WTC11 (cell line): Measurements from ENCODE around the gene NKX2-4. TPM values are rescaled to one million over a fixed set of nuclear protein-coding genes. Genes with fewer than 3 reads are reported as not detected.

ENCODE experiments used
- ATAC-seq: fragments of 200-7000 bp; cut with Tn5 transposase; 2 replicates; pipeline ENCODE4 v1.10.0; 2021; ENCODE audit warnings: mild to moderate bottlenecking, moderate library complexity
- CTCF ChIA-PET: fragments of 300-600 bp; sonication (Branson Sonifier 250); formaldehyde crosslinking; loops from one replicate; lab custom pipeline; 2021; ENCODE audit warnings: antibody characterized with exemption; lab: Charles Lee
- POLR2A ChIA-PET: fragments of 350-600 bp; sonication (Branson Sonifier 250); formaldehyde crosslinking; loops from one replicate; lab custom pipeline; 2021; ENCODE audit warnings: antibody characterized with exemption; lab: Charles Lee
- DNase-seq: peaks from one replicate; pipeline ENCODE4 v3.0.0; 2021; ENCODE audit warnings: low spot score
- H3K27ac Mint-ChIP-seq: 2 replicates; pipeline ENCODE4 v1.8.0; 2021; ENCODE audit warnings: mixed read lengths
- H3K27me3 Mint-ChIP-seq: 2 replicates; pipeline ENCODE4 v1.8.0; 2021; ENCODE audit warnings: low read depth, mild to moderate bottlenecking, moderate library complexity, mixed read lengths
- H3K36me3 Mint-ChIP-seq: 2 replicates; pipeline ENCODE4 v1.8.0; 2021; ENCODE audit warnings: mixed read lengths
- H3K4me1 Mint-ChIP-seq: 2 replicates; pipeline ENCODE4 v1.8.0; 2022; ENCODE audit warnings: mixed read lengths
- H3K4me3 Mint-ChIP-seq: 2 replicates; pipeline ENCODE4 v1.8.0; 2021; ENCODE audit warnings: mild to moderate bottlenecking, moderate library complexity, mixed read lengths
- H3K9me3 Mint-ChIP-seq: 2 replicates; pipeline ENCODE4 v1.8.0; 2021; ENCODE audit warnings: mixed read lengths
- CBFB ChIP-seq: sonication (generic); formaldehyde crosslinking; IDR thresholded peaks from 2 replicates; pipeline ENCODE4 v1.8.1; 2022; ENCODE audit warnings: mild to moderate bottlenecking, low read depth, missing genetic modification reagents
- EMX1 ChIP-seq: fragments of 250-450 bp; sonication (Bioruptor Pico); IDR thresholded peaks from 2 replicates; pipeline ENCODE4 v1.8.0; 2021; ENCODE audit warnings: mild to moderate bottlenecking
- JAZF1 ChIP-seq: fragments of 250-450 bp; sonication (Bioruptor Pico); IDR thresholded peaks from 2 replicates; pipeline ENCODE4 v1.9.0; 2021; ENCODE audit warnings: moderate library complexity, mild to moderate bottlenecking, inconsistent platforms
- JUN ChIP-seq: sonication (generic); formaldehyde crosslinking; IDR thresholded peaks from 2 replicates; pipeline ENCODE4 v1.8.0; 2023; ENCODE audit warnings: mild to moderate bottlenecking, missing genetic modification reagents
- KAT7 ChIP-seq: sonication (generic); formaldehyde crosslinking; IDR thresholded peaks from 2 replicates; pipeline ENCODE4 v1.8.1; 2023; ENCODE audit warnings: missing genetic modification reagents, mild to moderate bottlenecking, borderline replicate concordance
- MYBL2 ChIP-seq: sonication (generic); formaldehyde crosslinking; IDR thresholded peaks from 2 replicates; pipeline ENCODE4 v1.8.1; 2023; ENCODE audit warnings: mild to moderate bottlenecking, moderate library complexity, missing genetic modification reagents
- OVOL2 ChIP-seq: fragments of 250-450 bp; sonication (Bioruptor Pico); IDR thresholded peaks from 2 replicates; pipeline ENCODE4 v1.9.0; 2021; ENCODE audit warnings: mild to moderate bottlenecking, borderline replicate concordance
- SP1 ChIP-seq: sonication (generic); formaldehyde crosslinking; conservative IDR thresholded peaks from 2 replicates; pipeline ENCODE4 v1.8.1; 2022; ENCODE audit warnings: missing genetic modification reagents
- ZNF232 ChIP-seq: sonication (generic); formaldehyde crosslinking; IDR thresholded peaks from 2 replicates; pipeline ENCODE4 v1.8.0; 2022; ENCODE audit warnings: mild to moderate bottlenecking, missing genetic modification reagents
- ZNF263 ChIP-seq: sonication (generic); formaldehyde crosslinking; IDR thresholded peaks from 2 replicates; pipeline ENCODE4 v1.8.1; 2022; ENCODE audit warnings: low read depth, mild to moderate bottlenecking, moderate library complexity, missing genetic modification reagents
- ZNF317 ChIP-seq: sonication (generic); formaldehyde crosslinking; IDR thresholded peaks from 2 replicates; pipeline ENCODE4 v1.8.1; 2023; ENCODE audit warnings: low read depth, mild to moderate bottlenecking, moderate library complexity, missing genetic modification reagents, borderline replicate concordance
- total RNA-seq: library from RNA; stranded (reverse); gene quantifications from 3 replicates; pipeline ENCODE4 v1.2.3, GENCODE V29; 2021
- TF ChIP-seq, protein P1 (sequence below): sonication (generic); formaldehyde crosslinking; IDR thresholded peaks from 2 replicates; pipeline ENCODE4 v1.8.1; 2023; ENCODE audit warnings: mild to moderate bottlenecking, missing genetic modification reagents
- TF ChIP-seq, protein P2 (sequence below): sonication (generic); formaldehyde crosslinking; IDR thresholded peaks from 2 replicates; pipeline ENCODE4 v1.8.1; 2023; ENCODE audit warnings: mild to moderate bottlenecking, moderate library complexity, missing genetic modification reagents
- TF ChIP-seq, protein P3 (sequence below): sonication (generic); formaldehyde crosslinking; IDR thresholded peaks from 2 replicates; pipeline ENCODE4 v1.8.1; 2023; ENCODE audit warnings: mild to moderate bottlenecking, missing genetic modification reagents
- TF ChIP-seq, protein P4 (sequence below): sonication (generic); formaldehyde crosslinking; IDR thresholded peaks from 2 replicates; pipeline ENCODE4 v1.8.0; 2022; ENCODE audit warnings: missing genetic modification reagents
- TF ChIP-seq, protein P5 (sequence below): sonication (generic); formaldehyde crosslinking; IDR thresholded peaks from 2 replicates; pipeline ENCODE4 v1.8.0; 2022; ENCODE audit warnings: mild to moderate bottlenecking, missing genetic modification reagents
- TF ChIP-seq, protein P6 (sequence below): sonication (generic); formaldehyde crosslinking; IDR thresholded peaks from 2 replicates; pipeline ENCODE4 v1.8.0; 2022; ENCODE audit warnings: mild to moderate bottlenecking, missing genetic modification reagents

Gene NKX2-4
- total RNA-seq, 1 experiment from 2014 or later, result 0.07 TPM

DNA sequence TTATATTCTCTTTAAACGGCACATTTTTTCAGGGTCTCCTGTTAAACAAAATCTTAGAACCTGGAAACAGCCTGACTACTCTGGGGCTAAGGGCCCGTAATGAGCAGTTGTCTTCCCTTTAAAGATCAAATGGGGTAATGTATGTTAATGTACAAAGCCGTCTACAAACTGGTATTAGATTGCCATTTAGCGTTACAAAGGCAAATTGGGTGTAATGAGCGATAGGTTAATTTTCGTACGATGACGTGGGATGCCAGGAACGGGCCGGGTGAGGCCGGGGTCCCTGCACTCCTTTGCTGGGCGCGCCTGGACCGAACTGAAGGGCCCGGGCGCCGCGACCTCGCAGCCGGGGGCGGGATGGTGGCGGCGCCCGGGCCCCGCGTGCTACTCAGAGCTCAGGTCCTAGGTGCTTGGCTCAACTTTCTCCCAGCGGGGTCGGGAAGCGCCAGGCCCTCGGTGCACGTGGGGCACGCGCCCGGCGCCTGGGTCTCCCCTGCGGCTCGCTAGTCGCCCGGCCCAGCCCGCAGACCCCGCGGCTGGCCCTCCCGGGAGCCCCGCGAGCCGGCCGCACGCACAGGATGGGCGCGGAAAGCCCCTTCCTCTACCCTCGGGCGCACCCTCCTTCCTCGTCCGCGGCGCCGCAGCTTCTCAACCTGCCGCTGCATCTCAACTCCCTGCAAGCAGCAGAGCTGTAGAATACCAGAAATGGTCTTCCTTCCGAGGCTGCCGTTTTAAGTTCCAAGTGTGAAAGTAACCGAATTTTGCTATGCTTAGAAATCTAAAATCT is 5.9 kb downstream of the NKX2-4 start (continued):
- TF ChIP-seq, protein P1, sequence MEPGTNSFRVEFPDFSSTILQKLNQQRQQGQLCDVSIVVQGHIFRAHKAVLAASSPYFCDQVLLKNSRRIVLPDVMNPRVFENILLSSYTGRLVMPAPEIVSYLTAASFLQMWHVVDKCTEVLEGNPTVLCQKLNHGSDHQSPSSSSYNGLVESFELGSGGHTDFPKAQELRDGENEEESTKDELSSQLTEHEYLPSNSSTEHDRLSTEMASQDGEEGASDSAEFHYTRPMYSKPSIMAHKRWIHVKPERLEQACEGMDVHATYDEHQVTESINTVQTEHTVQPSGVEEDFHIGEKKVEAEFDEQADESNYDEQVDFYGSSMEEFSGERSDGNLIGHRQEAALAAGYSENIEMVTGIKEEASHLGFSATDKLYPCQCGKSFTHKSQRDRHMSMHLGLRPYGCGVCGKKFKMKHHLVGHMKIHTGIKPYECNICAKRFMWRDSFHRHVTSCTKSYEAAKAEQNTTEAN (CRISPR knock-in tag), result no peak

DNA sequence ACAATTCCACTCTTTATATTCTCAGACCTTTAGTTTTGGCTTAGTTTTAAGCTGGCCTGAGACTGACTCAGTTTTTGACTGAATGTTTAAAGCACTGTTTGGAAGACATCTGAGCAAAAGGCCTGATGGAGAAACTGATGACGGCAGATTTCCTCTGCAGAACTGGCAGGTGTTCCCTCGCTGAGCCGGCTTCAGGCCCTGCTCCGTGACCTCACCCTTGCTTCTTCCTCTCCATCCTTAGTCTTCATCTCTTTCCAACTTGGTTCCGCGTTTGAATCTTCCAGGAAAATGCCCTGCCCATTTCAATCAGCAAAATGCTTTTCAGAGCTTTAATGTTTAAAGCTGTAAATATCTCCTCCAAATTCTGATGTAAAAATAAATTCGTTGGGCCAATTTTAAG is 6.6 kb downstream of the NKX2-4 start:
- Mint-ChIP-seq H3K27me3 (peaks cover 55% of the 10 kb centered on the region), H3K27ac (no peak overlapping the region), H3K9me3 (no peaks in the 10 kb centered on the region), H3K36me3 (peaks cover 21% of the 10 kb centered on the region), H3K4me1 (peaks cover 53% of the 10 kb centered on the region), H3K4me3 (peak overlapping the region; percentile 61)
- ChIA-PET CTCF (interaction anchor here (1.0 to 2.9 kb wide), 6 partner anchors 115 to 531 kb away, joined by 3 to 19 read pairs (median 4); no protein-coding TSS in a partner anchor), POLR2A (no interaction called here)
- ATAC-seq (peak; percentile 12; the same call in 1 of the 2 replicates), DNase-seq (no peak)
- TF ChIP-seq JAZF1 (CRISPR knock-in tag) (no peak), ZNF263 (no peak), KAT7 (no peak), CBFB (CRISPR knock-in tag) (no peak), OVOL2 (CRISPR knock-in tag) (no peak), ZNF317 (CRISPR knock-in tag) (no peak), MYBL2 (no peak), JUN (CRISPR knock-in tag) (no peak), EMX1 (no peak), SP1 (no peak), ZNF232 (no peak)
- TF ChIP-seq, protein P2, sequence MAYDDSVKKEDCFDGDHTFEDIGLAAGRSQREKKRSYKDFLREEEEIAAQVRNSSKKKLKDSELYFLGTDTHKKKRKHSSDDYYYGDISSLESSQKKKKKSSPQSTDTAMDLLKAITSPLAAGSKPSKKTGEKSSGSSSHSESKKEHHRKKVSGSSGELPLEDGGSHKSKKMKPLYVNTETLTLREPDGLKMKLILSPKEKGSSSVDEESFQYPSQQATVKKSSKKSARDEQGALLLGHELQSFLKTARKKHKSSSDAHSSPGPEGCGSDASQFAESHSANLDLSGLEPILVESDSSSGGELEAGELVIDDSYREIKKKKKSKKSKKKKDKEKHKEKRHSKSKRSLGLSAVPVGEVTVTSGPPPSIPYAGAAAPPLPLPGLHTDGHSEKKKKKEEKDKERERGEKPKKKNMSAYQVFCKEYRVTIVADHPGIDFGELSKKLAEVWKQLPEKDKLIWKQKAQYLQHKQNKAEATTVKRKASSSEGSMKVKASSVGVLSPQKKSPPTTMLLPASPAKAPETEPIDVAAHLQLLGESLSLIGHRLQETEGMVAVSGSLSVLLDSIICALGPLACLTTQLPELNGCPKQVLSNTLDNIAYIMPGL (CRISPR knock-in tag), result no peak
- TF ChIP-seq, protein P3, sequence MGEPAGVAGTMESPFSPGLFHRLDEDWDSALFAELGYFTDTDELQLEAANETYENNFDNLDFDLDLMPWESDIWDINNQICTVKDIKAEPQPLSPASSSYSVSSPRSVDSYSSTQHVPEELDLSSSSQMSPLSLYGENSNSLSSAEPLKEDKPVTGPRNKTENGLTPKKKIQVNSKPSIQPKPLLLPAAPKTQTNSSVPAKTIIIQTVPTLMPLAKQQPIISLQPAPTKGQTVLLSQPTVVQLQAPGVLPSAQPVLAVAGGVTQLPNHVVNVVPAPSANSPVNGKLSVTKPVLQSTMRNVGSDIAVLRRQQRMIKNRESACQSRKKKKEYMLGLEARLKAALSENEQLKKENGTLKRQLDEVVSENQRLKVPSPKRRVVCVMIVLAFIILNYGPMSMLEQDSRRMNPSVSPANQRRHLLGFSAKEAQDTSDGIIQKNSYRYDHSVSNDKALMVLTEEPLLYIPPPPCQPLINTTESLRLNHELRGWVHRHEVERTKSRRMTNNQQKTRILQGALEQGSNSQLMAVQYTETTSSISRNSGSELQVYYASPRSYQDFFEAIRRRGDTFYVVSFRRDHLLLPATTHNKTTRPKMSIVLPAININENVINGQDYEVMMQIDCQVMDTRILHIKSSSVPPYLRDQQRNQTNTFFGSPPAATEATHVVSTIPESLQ (CRISPR knock-in tag), result no peak
- TF ChIP-seq, protein P4, sequence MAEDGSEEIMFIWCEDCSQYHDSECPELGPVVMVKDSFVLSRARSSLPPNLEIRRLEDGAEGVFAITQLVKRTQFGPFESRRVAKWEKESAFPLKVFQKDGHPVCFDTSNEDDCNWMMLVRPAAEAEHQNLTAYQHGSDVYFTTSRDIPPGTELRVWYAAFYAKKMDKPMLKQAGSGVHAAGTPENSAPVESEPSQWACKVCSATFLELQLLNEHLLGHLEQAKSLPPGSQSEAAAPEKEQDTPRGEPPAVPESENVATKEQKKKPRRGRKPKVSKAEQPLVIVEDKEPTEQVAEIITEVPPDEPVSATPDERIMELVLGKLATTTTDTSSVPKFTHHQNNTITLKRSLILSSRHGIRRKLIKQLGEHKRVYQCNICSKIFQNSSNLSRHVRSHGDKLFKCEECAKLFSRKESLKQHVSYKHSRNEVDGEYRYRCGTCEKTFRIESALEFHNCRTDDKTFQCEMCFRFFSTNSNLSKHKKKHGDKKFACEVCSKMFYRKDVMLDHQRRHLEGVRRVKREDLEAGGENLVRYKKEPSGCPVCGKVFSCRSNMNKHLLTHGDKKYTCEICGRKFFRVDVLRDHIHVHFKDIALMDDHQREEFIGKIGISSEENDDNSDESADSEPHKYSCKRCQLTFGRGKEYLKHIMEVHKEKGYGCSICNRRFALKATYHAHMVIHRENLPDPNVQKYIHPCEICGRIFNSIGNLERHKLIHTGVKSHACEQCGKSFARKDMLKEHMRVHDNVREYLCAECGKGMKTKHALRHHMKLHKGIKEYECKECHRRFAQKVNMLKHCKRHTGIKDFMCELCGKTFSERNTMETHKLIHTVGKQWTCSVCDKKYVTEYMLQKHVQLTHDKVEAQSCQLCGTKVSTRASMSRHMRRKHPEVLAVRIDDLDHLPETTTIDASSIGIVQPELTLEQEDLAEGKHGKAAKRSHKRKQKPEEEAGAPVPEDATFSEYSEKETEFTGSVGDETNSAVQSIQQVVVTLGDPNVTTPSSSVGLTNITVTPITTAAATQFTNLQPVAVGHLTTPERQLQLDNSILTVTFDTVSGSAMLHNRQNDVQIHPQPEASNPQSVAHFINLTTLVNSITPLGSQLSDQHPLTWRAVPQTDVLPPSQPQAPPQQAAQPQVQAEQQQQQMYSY (CRISPR knock-in tag), result no peak
- TF ChIP-seq, protein P5, sequence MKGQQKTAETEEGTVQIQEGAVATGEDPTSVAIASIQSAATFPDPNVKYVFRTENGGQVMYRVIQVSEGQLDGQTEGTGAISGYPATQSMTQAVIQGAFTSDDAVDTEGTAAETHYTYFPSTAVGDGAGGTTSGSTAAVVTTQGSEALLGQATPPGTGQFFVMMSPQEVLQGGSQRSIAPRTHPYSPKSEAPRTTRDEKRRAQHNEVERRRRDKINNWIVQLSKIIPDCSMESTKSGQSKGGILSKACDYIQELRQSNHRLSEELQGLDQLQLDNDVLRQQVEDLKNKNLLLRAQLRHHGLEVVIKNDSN, result no peak
- TF ChIP-seq, protein P1 (CRISPR knock-in tag), result no peak
- TF ChIP-seq, protein P6, sequence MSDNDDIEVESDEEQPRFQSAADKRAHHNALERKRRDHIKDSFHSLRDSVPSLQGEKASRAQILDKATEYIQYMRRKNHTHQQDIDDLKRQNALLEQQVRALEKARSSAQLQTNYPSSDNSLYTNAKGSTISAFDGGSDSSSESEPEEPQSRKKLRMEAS, result no peak
